Natural killer cell treated with Interleukin-12 subunit alpha and Interleukin-12 subunit beta and Interleukin-15 and Interleukin-18, amount 100 ng/mL, for 72 hours (primary cell): Measurements from ENCODE around the gene ATF7IP. TPM values are rescaled to one million over a fixed set of nuclear protein-coding genes. Genes with fewer than 3 reads are reported as not detected.
A peak's percentile ranks its signal among the peaks of the same experiment; 100 is the strongest.

Experiments
- ATAC-seq, 2 donors: fragments of 150-1000 bp; cut with Tn5 transposase in 1 of 2; sonication (Bioruptor Pico), chemical (Tn5 transposase) in 1 of 2; 2 replicates each; pipeline ENCODE4 v1.10.0; 2021
- DNase-seq: peaks from one replicate; pipeline ENCODE4 v3.0.0; 2022; ENCODE audit warnings: low spot score
- H3K27ac Mint-ChIP-seq, 2 donors: 1 replicate in 1 of 2; 2 replicates in 1 of 2; pipeline ENCODE4 v1.8.0; 2022; ENCODE audit warnings: mixed read lengths in 2 of 2, mild to moderate bottlenecking in 1 of 2, moderate library complexity in 1 of 2
- H3K27me3 Mint-ChIP-seq, 2 donors: 1 replicate in 1 of 2; 2 replicates in 1 of 2; pipeline ENCODE4 v1.8.0; 2022; ENCODE audit warnings: mixed read lengths in 2 of 2
- H3K36me3 Mint-ChIP-seq: one replicate; pipeline ENCODE4 v1.8.0; 2022; ENCODE audit warnings: mixed read lengths
- H3K4me1 Mint-ChIP-seq, 2 donors: 1 replicate in 1 of 2; 2 replicates in 1 of 2; pipeline ENCODE4 v1.8.0; 2022; ENCODE audit warnings: low read depth in 2 of 2, mixed read lengths in 2 of 2, mild to moderate bottlenecking in 1 of 2
- H3K4me3 Mint-ChIP-seq: one replicate; pipeline ENCODE4 v1.8.0; 2022; ENCODE audit warnings: mixed read lengths
- H3K9me3 Mint-ChIP-seq: 2 replicates; pipeline ENCODE4 v1.8.0; 2022; ENCODE audit warnings: mixed read lengths
- total RNA-seq, 2 donors: library from RNA; stranded (reverse); gene quantifications; one replicate each; pipeline ENCODE4 v1.2.3, GENCODE V29; 2022

Gene ATF7IP
- total RNA-seq, 2 donors from 2014 or later, result 85.3 to 107 TPM

DNA sequence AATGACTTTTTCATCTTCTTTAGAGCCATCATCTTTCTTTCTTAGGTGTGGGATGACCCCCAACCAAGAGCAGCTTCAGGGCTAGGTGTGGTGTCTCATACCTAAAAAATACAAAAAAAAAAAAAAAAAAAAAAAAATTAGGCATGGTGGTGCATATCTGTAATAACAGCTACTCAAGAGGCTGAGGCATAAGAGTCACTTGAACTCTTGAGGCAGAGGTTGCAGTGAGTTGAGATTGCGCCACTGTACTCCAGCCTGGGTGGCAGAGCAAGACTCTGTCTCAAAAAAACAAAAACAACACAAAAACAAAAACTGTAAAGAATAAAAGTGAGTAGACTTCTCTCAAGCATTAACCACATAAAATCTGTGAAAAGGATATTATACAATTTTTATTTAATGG is 8.0 kb upstream of the ATF7IP start:
- H3K36me3 Mint-ChIP-seq, result peaks cover 12% of the 10 kb centered on the region
- no peak overlapping the region for H3K4me3 Mint-ChIP-seq
- ATAC-seq (no peak), DNase-seq (no peak)
- H3K27me3 Mint-ChIP-seq, result no peaks in the 10 kb centered on the region
- no peak overlapping the region for H3K27ac Mint-ChIP-seq
- H3K9me3 Mint-ChIP-seq, result peaks cover 5% of the 10 kb centered on the region
- H3K4me1 Mint-ChIP-seq, result peaks cover 0 to 4% of the 10 kb centered on the region in 2 donors

DNA sequence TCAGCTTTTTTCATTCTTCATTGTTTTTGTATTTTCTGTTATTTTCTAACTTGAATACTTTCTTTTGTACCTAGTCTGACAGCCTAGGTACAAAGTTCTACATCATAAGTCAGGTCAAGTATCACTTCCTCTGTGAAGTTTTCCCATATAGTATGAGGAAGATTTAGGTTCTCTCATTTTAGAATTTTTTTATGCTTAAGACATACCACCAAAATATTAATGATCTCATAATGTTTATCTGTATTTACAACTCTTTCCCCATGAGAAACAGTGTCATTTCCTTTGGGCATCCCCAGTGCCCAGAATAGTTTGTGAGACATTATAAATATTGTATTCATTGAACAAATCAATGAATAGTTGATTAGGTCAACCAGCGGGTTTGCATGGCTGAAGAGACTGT is 3.1 kb upstream of the ATF7IP start:
- no peaks in the 10 kb centered on the region for H3K27me3 Mint-ChIP-seq
- ATAC-seq, result no peak
- no peak overlapping the region for H3K4me3 Mint-ChIP-seq
- peaks cover 16 to 21% of the 10 kb centered on the region in 2 donors for H3K4me1 Mint-ChIP-seq
- no peak for DNase-seq
- H3K36me3 Mint-ChIP-seq, result peaks cover 12% of the 10 kb centered on the region
- H3K27ac Mint-ChIP-seq, result peak overlapping the region in 1 of 2 donors; percentile 81
- H3K9me3 Mint-ChIP-seq, result no peaks in the 10 kb centered on the region

DNA sequence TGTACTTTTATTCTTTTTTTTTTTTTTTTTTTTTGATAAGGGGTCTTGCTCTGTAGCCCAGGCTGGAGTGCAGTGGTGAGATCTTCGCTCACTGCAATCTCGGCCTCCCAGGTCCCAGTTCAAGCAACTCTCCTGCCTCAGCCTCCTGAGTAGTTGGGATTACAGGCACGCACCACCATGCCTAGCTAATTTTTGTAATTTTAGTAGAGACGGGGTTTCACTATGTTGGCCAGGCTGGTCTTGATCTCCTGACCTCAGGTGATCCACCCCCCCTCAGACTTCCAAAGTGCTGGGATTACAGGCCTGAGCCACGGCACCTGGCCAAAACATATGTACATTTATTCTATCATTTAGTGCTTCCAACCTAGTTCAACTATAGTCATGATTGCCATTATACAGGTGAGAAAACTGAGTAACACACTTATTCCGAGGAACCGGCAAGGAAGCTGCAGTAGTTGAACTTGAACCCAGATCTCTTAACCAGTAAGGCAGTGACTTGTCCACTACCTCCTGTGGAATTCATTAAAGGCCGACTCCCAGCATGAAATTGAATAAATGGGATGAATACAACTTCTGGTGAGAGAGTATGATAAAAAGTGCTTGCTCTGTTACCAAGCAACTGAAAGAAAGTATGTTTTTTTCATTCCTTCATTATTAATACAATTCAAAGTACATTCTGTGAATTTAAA is 755 bp upstream of the ATF7IP start:
- H3K9me3 Mint-ChIP-seq, result no peaks in the 10 kb centered on the region
- H3K4me3 Mint-ChIP-seq, result peak overlapping the region; percentile 89
- no peaks in the 10 kb centered on the region for H3K27me3 Mint-ChIP-seq
- ATAC-seq, result no peak
- H3K27ac Mint-ChIP-seq, result peak overlapping the region; percentile 91 to 95
- H3K4me1 Mint-ChIP-seq, result peaks cover 21 to 31% of the 10 kb centered on the region in 2 donors
- H3K36me3 Mint-ChIP-seq, result peaks cover 12% of the 10 kb centered on the region
- DNase-seq, result no peak

DNA sequence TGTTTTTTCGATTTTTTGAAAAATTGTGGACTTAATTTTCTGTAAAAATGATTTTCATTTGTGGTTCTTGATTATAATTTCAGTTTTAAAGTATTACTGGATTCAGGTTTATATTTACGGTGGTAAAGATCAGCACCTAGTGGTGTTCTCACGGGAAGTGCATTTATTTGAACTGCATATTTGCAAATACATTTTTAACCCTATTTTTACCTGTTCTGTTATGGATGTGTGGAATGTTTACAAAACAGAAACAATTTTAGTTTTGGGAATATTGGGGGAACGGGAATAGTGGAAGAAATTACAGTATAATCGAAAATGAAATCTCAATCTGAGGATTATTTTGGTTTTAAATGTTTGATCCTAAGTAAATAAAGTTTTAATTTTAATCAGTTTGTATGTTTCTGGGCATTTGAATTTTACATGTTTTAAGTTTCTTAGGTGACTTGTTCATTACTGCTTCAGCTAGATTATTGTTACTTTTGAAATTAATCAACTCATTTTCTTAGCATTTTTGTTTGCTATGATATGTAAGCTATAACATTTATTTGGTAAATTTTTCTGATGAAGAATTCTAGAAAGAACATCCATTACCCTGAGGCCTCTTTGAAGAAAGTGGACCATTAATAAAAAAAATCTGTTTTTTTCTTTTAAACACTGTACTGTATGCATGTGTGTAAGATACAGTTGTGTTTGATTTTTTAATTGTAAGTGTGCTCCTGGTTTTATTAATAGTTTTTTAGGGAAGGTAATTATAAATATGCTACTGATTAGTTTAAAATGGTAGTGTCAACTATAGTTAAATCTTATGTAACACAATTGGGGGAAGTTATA is 942 bp downstream of the ATF7IP start:
- ATAC-seq, result no peak
- Mint-ChIP-seq H3K27ac (peak overlapping the region; percentile 91 to 95), H3K4me3 (peak overlapping the region; percentile 89), H3K36me3 (peaks cover 18% of the 10 kb centered on the region), H3K9me3 (no peaks in the 10 kb centered on the region), H3K4me1 (peaks cover 21 to 40% of the 10 kb centered on the region in 2 donors), H3K27me3 (no peaks in the 10 kb centered on the region)
- no peak for DNase-seq

DNA sequence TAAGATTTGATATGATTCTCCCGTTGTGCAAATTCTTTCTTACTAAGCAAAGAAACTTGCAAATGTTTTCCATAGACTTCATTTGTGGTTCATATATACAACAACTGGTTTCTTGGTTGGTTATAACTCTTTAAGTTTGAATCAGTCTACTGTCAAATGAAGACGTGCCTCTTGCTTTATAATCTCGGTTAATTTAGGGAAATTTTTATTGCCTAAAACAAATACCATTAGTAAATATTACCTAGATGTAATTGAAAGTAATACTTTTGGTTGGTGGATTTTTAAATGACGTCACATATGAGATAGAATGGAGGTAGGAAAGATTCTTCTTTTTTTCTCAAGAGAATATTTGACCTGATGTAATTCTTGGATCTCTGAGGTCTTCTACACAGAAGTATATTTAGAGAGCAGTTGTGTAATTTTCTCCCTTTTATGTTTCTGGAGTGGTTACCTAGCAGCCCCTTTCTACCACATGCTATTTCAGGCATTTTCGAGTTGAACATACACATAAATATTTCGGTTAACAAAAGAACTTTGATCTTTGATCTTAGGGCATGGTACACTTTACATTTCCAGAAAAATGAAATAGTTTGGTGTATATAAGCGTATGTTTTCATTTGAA is 1.7 kb downstream of the ATF7IP start:
- H3K4me1 Mint-ChIP-seq, result peaks cover 23 to 45% of the 10 kb centered on the region in 2 donors
- no peak for ATAC-seq
- H3K9me3 Mint-ChIP-seq, result no peaks in the 10 kb centered on the region
- no peaks in the 10 kb centered on the region for H3K27me3 Mint-ChIP-seq
- H3K36me3 Mint-ChIP-seq, result peaks cover 18% of the 10 kb centered on the region
- H3K27ac Mint-ChIP-seq, result peak overlapping the region; percentile 91 to 95
- DNase-seq, result no peak
- H3K4me3 Mint-ChIP-seq, result peak overlapping the region; percentile 89

DNA sequence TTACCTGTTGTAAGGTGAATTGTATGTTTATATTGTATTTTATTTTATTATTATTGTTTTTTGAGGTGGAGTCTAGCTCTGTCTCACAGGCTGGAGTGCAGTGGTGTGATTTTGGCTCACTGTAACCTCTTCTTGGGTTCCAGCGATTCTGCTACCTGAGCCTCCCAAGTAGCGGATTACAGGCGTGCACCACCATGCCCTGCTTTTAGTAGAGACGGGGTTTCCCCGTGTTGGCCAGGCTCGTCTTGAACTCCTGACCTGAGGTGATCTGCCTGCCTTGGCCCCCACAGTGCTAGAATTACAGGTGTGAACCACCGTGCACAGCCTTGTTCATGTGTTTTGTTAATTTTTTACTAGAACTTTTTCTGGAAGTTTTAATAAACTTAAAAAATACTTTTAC is 3.8 kb downstream of the ATF7IP start:
- Mint-ChIP-seq H3K9me3 (no peaks in the 10 kb centered on the region), H3K36me3 (peaks cover 18% of the 10 kb centered on the region), H3K4me1 (peaks cover 31 to 62% of the 10 kb centered on the region in 2 donors), H3K27me3 (no peaks in the 10 kb centered on the region), H3K4me3 (no peak overlapping the region), H3K27ac (peak overlapping the region; percentile 62 to 70)
- ATAC-seq (no peak), DNase-seq (no peak)

DNA sequence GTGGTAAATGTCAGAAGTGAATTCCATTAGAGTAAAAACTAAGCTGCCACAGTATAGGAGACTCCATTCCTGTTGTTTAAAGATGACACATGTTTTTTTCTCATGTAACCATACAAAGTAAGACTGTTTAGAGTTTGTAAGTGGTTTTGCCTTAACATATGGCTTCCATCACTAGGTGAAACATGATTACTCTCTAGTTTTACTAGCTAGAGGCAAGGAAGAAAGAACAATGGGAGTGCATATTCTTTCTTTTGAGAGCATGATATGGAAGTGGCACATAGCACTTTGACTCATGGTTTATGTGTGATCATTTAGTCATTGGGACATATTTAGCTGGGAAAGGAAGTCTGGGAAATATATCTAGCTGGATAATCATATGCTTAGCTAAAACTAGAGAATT is 7.7 kb downstream of the ATF7IP start:
- no peaks in the 10 kb centered on the region for H3K9me3 Mint-ChIP-seq
- peaks cover 6% of the 10 kb centered on the region for H3K36me3 Mint-ChIP-seq
- peaks cover 23 to 49% of the 10 kb centered on the region in 2 donors for H3K4me1 Mint-ChIP-seq
- ATAC-seq (peak in 1 of 2 donors; percentile 24), DNase-seq (no peak)
- H3K27ac Mint-ChIP-seq, result peak overlapping the region; percentile 74 to 87
- peak overlapping the region; percentile 60 for H3K4me3 Mint-ChIP-seq
- H3K27me3 Mint-ChIP-seq, result no peaks in the 10 kb centered on the region

DNA sequence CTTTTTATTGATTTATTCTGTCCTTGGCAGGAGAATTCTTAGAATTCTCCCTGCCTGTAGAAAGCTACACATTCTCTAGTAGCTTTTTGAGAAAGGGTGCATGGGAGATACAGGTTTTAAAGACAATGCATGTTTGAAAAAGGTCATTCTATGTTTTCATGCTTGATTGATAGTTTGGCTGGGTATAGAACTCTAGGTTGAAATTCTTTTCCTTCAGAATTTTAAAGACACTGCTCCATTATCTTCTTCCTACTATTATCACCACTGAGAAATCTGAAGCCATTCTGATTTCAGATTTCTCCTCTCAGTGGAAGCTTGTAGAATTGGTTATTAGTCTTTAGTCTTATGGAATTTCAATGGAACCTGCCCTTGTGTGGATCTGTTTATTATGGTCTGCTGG is 14.0 kb downstream of the ATF7IP start:
- peaks cover 13% of the 10 kb centered on the region for H3K9me3 Mint-ChIP-seq
- H3K4me1 Mint-ChIP-seq, result peaks cover 24 to 32% of the 10 kb centered on the region in 2 donors
- H3K27me3 Mint-ChIP-seq, result no peaks in the 10 kb centered on the region
- H3K4me3 Mint-ChIP-seq, result no peak overlapping the region
- peaks cover 25% of the 10 kb centered on the region for H3K36me3 Mint-ChIP-seq
- DNase-seq, result no peak
- no peak for ATAC-seq
- H3K27ac Mint-ChIP-seq, result peak overlapping the region; percentile 20 to 62

DNA sequence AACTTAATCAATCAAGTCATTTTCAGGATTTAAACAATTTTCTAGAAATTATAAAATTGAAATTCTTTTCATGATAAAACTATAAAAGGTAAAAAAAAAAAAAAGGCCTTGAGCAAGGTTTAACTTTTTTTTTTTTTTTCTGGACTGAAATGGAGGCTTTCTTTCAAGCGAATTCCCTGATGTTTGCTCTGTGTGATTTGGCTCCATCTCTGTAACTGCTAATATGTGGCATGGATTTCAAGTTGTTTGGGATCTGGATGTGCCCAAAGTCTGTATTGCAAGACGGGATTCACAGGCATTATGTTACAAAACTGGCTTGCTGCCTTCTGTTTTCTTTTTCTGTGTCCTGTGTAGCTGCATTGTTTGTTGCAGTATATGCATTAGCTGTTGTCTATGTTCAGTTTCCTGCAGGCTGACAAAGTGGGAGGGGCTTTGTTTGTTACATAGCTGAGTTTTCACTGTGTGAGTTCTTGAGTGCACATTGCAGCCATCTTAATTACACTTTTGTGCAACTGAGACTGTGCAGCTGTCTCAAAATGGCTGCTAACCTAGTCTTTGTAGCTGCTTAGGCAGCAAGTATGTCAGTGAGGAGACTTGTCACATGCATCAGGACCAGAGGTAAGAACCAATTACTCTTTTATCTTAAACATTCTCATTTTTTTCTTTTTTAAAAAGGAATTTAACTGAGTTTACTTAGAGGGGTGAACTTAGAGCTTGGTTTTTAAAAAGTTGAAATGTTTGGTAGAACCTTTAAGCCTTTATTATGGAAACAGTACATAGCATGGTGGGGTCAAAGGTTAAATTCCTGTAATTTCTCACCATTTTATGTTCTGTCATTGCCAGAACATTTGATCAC is 19.5 kb downstream of the ATF7IP start:
- Mint-ChIP-seq H3K27me3 (no peaks in the 10 kb centered on the region), H3K4me3 (peak overlapping the region; percentile 82), H3K27ac (peak overlapping the region; percentile 93 to 95), H3K4me1 (peaks cover 36 to 42% of the 10 kb centered on the region in 2 donors), H3K36me3 (peaks cover 22% of the 10 kb centered on the region), H3K9me3 (peaks cover 5% of the 10 kb centered on the region)
- ATAC-seq (peak; percentile 96 to 97), DNase-seq (peak; percentile 75)

DNA sequence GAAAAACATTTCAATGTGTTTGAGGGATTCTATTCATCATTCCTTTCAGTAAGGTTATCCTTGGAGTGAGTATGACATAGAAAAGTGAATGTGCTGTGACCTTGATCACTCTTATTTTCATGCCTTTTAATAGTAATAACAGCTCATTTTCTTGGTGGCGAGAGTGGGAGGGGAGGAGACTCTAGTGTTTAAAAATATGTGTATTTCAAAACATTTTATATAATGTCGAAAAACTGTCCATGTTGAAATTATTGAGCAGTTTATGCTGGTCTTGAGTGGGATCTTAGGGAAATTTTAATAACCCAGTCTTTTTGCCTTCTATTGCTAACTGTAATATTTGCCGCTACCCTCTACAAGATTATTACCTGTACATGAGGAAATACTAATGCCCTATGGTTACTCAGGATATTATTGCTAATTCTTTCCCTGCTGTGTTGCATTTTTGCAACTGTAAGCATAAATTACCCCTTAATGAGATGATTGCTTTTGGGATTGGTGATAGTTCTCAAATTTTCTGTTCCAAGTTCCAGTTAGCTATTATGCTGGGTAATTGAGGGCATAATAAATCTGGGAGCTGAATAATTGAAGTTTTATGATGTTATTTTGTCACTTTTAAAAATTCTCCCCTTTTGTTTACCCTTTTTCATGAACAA is 21.9 kb downstream of the ATF7IP start:
- Mint-ChIP-seq H3K9me3 (no peaks in the 10 kb centered on the region), H3K27me3 (no peaks in the 10 kb centered on the region), H3K36me3 (peaks cover 21% of the 10 kb centered on the region), H3K4me3 (peak overlapping the region; percentile 82), H3K27ac (peak overlapping the region; percentile 92 to 95), H3K4me1 (peaks cover 45 to 60% of the 10 kb centered on the region in 2 donors)
- no peak for DNase-seq
- no peak for ATAC-seq

DNA sequence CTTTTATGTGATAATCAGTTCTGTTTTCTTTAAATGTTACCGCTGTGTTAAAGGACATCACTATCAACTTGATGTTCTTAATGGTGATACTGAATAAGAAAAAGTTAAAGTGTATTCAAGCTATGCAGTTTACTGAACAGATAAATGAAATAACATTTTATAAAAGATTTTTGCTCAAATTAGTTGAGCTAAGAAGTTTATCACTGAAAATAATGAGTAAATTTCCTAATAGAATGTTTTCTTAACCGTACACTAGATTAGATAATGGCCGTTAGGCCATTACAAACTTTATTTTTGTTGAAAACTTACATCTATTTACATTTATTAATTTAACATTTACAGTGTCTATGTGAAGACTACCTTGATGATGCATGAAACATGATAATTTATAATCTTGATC is 25.0 kb downstream of the ATF7IP start:
- peaks cover 19% of the 10 kb centered on the region for H3K36me3 Mint-ChIP-seq
- H3K4me1 Mint-ChIP-seq, result peaks cover 39 to 68% of the 10 kb centered on the region in 2 donors

DNA sequence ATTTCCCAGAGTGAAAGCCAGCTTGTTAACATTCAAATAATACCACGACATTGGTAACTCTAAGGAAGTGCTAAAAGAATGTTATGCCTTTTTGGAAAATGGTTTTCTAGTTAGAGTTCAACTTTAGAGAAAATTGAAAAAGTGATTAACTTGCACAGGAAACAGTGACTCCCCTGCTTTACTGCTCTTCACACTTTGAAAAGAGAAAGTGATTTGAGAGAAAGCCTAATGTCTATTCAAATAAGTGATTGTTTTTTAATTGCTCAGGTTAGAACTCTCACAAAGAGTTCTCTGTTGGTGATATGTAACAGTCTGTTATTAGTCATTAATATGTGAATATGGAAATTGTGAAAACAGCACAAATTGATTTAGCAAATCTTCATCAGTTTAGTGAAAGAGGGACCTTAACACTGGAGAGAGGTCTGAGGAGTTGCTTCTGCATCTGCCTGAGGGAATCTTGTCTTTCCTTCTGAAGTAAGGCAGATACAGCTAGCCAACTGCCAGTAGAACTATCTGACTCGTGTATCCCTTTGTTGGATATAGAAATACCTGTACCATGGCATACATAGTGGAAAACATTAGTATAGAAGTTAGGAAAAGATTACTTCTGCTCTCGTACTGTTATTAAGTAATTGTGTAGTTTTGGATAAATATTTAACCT is 25.5 kb downstream of the ATF7IP start:
- no peak for ATAC-seq
- H3K4me3 Mint-ChIP-seq, result peak overlapping the region; percentile 82
- no peak for DNase-seq
- peak overlapping the region; percentile 84 to 93 for H3K27ac Mint-ChIP-seq
- no peaks in the 10 kb centered on the region for H3K9me3 Mint-ChIP-seq
- H3K36me3 Mint-ChIP-seq, result peaks cover 19% of the 10 kb centered on the region
- no peaks in the 10 kb centered on the region for H3K27me3 Mint-ChIP-seq
- peaks cover 41 to 71% of the 10 kb centered on the region in 2 donors for H3K4me1 Mint-ChIP-seq

More for the DNA sequence above, 25.0 kb downstream of the ATF7IP start:
- H3K27ac Mint-ChIP-seq, result peak overlapping the region; percentile 92 to 93
- peak overlapping the region; percentile 82 for H3K4me3 Mint-ChIP-seq
- ATAC-seq (no peak), DNase-seq (no peak)
- H3K9me3 Mint-ChIP-seq, result no peaks in the 10 kb centered on the region
- no peaks in the 10 kb centered on the region for H3K27me3 Mint-ChIP-seq
